Testis (tissue), 2 donors: Measurements from ENCODE around the gene EMD.

Experiments
- CTCF ChIP-seq, 3 experiments: fragments of 450-650 bp in 2 of 3; fragments of 200-600 bp in 1 of 3; sonication (generic) in 1 of 3; IDR thresholded peaks; one replicate each; pipeline ENCODE4 v1.5.1; 2016 to 2019; ENCODE audit warnings: antibody characterized with exemption in 3 of 3, mild to moderate bottlenecking in 2 of 3, moderate library complexity in 1 of 3
- POLR2A ChIP-seq: fragments of 450-650 bp; IDR thresholded peaks from one replicate; pipeline ENCODE4 v1.6.1; 2017; ENCODE audit warnings: antibody characterized with exemption, mild to moderate bottlenecking, moderate library complexity

GRCh38 chrX:154370300-154371016, 8.6 kb upstream of the EMD start:
- TF ChIP-seq CTCF (IDR thresholded peaks at IDR 0.05) (no peak), POLR2A (no peak)
